PFSK-1 (cell line): ENCODE data around the gene PITPNM3.

Experiments
- FOXP2 ChIP-seq: optimal IDR thresholded peaks from 2 replicates; pipeline ENCODE3; 2011; ENCODE audit warnings: borderline replicate concordance, control low read depth, inconsistent platforms; ENCODE audit not compliant: insufficient read depth; ENCODE audit errors: extremely low read length, extremely low read depth
- POLR2AphosphoS5 ChIP-seq: IDR thresholded peaks from 2 replicates; pipeline ENCODE4 v1.6.1; 2012; ENCODE audit warnings: low read depth, mild to moderate bottlenecking, control low read depth, low read length, moderate library complexity
- REST ChIP-seq, 2 experiments: IDR thresholded peaks; 2 replicates each; pipeline versions ENCODE4 v1.6.1 to v1.8.0; 2011 to 2012; ENCODE audit warnings: low read depth in 2 of 2, low read length in 2 of 2, control low read depth in 1 of 2, inconsistent platforms in 1 of 2, mild to moderate bottlenecking in 1 of 2, moderate library complexity in 1 of 2; ENCODE audit not compliant: insufficient read depth in 1 of 2
- SIN3A ChIP-seq: IDR thresholded peaks from 2 replicates; pipeline ENCODE4 v1.6.1; 2012; ENCODE audit warnings: mild to moderate bottlenecking, low read length, moderate library complexity, borderline replicate concordance; ENCODE audit not compliant: insufficient read depth
- TAF1 ChIP-seq: IDR thresholded peaks from 2 replicates; pipeline ENCODE4 v1.6.1; 2012; ENCODE audit warnings: low read length, control low read depth, borderline replicate concordance; ENCODE audit not compliant: insufficient read depth

Gene PITPNM3

GRCh38 chr17:6430769-6431168 lies 125.6 kb downstream of the PITPNM3 start:
- no peak for TF ChIP-seq TAF1
- no peak for TF ChIP-seq SIN3A
- no peak for TF ChIP-seq FOXP2
- TF ChIP-seq REST (IDR thresholded peaks at IDR 0.05; ENCODE audit: insufficient read depth in 1 of 2, low read depth in 2 of 2, low read length in 2 of 2): no peak
- no peak for TF ChIP-seq POLR2AphosphoS5

- TF ChIP-seq POLR2AphosphoS5 (no peak), SIN3A (no peak), TAF1 (no peak), FOXP2 (no peak), REST (IDR thresholded peaks at IDR 0.05; ENCODE audit: insufficient read depth in 1 of 2, low read depth in 2 of 2, low read length in 2 of 2) (no peak)
Measured at GRCh38 chr17:6429266-6429665, 127.1 kb downstream of the PITPNM3 start.

DNA sequence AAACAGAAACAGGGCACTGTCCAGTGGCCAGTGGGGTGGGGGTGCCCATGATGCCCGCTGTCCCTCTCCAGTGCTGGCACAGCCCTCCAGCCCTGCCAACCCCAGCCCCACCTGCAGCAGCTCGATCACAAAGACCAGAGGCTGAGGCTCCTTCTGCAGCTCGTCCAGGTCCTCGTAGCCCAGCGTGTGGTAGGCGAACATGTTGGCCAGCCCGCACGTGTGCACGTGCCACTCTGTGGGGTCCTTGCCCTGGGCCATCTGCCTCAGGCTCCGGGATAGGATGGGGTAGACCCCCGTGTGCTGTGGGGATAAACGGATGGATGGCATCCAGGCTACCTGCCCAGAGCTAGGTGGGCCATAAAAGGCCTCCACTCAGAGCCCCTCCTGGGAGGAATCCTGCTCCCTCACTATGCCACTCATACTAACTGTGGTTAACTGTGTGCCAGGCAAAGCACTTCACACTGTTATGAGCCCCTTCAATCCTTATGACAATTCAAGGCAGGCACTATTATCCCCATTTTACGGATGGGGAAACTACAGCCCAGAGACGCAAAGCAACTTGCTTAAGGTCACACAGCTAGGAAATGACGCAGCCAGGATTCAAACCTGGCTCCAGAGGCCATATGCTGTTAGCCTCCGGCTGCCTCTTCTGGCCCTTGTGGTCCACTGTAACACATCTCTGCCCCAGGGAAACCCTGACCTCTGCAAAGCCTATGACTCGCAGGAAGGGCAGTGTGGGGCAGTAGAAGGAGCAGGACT lies 128.0 kb downstream of the PITPNM3 start:
- TF ChIP-seq FOXP2: no peak
- TF ChIP-seq SIN3A: no peak
- no peak for TF ChIP-seq POLR2AphosphoS5
- no peak for TF ChIP-seq REST (IDR thresholded peaks at IDR 0.05; ENCODE audit: insufficient read depth in 1 of 2, low read depth in 2 of 2, low read length in 2 of 2)
- no peak for TF ChIP-seq TAF1

DNA sequence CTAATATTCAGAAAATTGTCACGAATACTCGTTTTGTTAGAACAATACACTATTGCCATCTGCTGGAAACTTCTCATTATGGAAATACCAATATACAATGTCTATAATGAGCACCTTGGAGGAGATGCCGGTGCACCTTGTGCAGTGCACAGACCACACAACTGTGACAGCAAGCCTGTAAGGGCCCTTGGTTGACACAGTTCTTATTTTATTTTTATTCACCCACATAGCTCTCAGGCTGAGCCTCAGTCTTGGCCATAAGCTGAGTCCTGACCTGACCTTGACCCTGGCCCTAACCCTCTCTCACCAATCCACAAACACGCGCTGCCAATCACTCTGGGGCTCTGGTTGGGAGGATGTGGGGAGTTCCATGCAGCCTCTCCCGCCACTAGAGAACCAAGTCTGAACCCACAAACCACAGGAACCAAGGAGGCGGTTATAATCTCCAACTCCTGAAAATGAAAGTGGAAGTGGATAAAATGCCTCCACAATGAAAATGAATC lies 129.0 kb downstream of the PITPNM3 start:
- TF ChIP-seq TAF1 (no peak), FOXP2 (no peak)

DNA sequence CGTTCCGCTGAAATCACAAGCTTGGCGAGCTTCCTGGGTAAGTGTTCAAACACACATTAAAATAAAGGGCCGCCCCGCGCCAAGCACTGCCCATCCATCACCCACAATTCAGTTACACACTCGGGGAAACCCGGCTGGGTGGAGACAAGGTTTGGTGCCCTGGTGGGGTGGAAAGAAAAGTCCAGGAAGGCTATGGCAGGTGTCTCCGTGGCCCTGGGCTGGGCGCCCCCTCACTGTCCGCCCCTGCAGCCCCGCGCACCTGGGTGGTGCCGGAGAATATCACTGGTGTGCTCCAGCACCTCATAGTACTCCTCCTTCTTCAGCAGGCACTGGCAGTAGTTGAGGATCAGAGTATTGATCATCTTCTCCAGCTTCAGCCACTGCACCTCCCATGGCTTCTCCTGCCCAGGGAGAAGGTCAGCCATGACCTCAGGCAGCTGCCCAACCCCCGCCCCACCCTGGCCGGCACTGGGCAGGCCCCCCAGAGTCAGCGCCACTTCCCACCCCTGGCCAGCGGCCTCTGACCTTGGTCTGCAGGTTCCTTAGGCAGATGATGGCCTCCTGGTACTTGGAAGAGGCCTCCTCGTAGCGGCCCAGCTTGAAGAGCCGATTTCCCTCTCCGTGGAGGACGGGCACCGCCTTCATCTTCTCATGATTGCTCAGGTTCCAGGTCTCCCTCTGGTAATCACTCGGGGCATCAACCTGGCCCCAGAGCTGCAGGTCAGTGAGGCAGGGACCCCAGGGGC lies 129.8 kb downstream of the PITPNM3 start:
- TF ChIP-seq FOXP2 (no peak), SIN3A (no peak), POLR2AphosphoS5 (no peak), TAF1 (no peak), REST (IDR thresholded peaks at IDR 0.05; ENCODE audit: insufficient read depth in 1 of 2, low read depth in 2 of 2, low read length in 2 of 2) (no peak)
